HG03039 (cell line): ENCODE data around the gene SH3PXD2A.

Experiments used
- ATAC-seq: cut with Tn5 transposase; IDR thresholded peaks from one replicate; pipeline ENCODE4 v1.9.1; 2021; ENCODE audit warnings: mild to moderate bottlenecking, moderate library complexity; ENCODE audit not compliant: unreplicated experiment

Gene SH3PXD2A

DNA sequence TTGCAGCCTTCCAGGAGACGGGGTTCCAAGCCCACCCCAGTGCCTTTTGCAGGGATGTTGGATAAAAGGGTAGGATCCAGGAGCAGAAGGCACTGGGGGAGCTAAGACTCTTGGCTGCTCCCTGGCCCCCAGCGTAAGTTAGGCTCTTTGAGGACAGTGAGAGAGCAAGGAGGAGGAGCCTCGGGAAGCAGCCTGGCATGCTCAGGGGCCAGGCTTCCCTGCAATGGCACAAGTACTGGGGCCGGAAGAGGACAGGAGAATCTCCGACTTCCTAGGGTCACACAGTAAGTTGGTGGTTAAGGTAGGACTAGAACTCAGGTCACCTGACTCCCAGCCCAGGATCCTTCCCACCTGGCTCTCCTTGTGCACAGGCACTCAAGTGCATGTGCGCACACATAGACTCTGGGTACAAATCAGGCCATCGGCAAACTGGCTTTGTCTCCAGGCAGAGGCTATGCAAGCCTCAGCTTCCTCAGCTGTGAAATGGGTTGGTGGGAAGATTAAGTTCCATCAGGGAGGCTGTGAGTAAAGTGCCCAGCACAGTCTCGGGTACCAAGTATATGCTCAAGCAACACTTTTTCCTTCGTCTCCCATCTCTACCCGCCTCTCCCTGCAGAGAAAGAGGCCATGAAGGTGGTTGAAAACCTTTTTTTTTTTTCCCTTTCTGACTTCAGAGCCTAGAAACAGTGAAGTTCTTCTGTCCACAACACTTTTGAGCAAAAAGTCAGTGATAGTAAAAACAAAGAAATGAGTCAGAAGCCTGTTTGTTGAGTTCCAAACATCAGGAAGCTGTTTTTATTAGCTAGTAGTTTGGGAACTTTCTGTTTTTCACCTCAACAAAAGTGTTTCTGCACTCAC, 282.8 kb downstream of the SH3PXD2A start:
- ATAC-seq = no peak

- ATAC-seq = no peak
Observed at GRCh38 chr10:103571656-103571975, 283.8 kb downstream of the SH3PXD2A start.

DNA sequence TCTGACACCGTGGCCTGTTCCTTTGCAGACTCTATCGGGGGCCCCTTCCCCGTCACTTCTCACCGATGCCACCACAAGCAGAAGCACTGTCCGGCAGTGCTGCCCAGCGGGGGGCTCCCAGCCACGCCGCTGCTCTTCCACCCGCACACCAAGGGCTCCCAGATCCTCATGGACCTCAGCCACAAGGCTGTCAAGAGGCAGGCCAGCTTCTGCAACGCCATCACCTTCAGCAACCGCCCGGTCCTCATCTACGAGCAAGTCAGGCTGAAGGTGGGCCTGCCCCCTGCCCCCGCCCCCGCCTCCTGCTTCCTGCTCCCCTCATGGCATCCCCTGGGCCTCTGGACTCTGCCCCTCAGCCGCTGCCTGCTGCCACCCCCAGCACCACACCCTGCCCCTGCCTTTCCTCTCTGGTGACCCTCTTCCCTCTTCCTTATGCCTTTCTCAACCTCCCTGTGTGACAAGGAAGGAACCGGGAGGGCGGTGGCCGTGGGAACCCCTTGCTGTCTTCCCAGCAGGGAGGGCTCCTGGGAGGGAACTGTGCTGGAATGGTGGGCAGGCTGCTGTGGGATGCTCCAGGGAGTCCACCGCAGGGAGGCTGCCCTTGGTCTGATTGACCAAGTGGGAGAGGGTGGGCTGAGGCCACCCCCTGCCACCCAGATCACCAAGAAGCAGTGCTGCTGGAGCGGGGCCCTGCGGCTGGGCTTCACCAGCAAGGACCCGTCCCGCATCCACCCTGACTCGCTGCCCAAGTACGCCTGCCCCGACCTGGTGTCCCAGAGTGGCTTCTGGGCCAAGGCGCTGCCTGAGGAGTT, 284.3 kb downstream of the SH3PXD2A start:
- no peak for ATAC-seq

- no peak for ATAC-seq
Observed at GRCh38 chr10:103569896-103570295, 285.5 kb downstream of the SH3PXD2A start.

DNA sequence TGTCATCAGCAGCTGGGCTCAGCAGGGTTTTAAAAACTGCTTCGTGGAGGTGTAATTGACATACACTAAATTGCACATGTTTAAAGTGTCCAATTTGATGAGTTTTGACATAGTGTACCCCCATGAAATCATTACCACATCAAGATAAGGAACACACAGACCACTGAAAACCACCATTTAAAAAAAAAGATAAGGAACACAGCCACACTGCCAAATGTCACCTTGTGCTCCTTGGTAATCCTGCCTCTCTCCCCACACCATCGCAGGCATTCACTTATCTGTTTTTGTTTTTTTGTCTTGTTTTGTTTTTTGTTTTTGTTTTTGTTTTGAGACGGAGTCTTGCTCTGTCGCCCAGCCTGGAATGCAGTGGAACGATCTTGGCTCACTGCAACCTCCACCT, 286.9 kb downstream of the SH3PXD2A start:
- ATAC-seq = no peak

DNA sequence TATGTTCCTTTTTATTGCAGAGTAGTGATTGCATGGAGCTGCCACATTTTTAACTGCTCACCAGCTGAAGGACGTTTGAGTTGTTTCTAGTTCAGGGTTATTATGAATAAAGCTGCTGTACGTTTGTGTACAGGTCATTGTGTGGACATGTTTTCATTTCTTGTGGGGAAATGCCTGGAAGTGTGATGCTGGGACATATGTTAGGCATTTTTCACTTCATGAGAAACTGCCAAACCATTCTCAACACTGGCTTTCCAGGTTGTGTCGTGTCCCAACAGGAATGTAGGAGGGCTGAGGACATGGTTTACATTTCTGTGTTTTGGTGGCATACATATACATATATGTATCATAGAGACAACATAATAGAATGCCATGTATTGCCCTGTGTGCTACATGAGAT, 288.8 kb downstream of the SH3PXD2A start:
- no peak for ATAC-seq

- no peak for ATAC-seq
Observed at GRCh38 chr10:103564776-103565520, 290.4 kb downstream of the SH3PXD2A start.

DNA sequence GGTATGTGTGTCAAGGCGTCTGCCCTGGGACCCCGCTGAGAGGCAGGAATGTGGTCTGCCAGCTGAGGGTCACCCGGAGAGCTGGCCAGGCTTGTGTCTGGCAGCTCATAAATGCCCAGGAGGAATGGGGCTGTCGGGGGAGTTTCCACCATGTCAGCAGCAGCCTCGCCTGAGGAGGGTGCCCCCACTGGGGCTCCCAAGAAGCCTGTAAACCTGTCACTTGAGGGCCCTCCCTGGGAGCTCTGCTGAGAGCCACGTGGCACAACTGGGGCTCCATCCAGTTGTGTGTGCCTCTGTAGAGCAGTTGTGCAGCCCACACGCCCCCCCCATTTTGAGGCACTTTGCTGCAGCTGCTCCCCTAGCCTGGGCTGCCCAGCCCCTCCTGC, 291.3 kb downstream of the SH3PXD2A start:
- no peak for ATAC-seq

- ATAC-seq = no peak
Observed at GRCh38 chr10:103563231-103564115, 291.9 kb downstream of the SH3PXD2A start.

- no peak for ATAC-seq
Observed at GRCh38 chr10:103562383-103562782, 293.0 kb downstream of the SH3PXD2A start.

DNA sequence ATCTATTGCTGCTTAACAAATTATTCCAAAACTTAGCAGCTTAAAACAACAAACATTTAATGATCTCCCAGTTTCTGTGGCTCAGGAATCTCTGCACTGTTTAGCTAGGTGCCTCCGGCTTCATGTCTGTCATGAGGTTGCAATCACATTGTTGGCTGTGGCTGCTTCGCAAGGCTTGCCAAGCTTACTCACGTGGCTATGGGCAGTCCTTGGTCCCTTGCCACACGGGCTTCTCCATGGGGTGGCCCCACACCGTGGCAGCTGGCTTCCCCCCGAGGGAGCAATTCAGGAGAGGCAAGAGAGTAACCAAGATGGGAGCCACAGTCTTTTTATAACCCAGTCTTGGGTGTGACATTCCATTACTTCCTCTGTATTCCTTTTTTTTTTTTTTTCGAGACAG, 294.5 kb downstream of the SH3PXD2A start:
- no peak for ATAC-seq

- ATAC-seq = no peak
Observed at GRCh38 chr10:103559776-103560175, 295.6 kb downstream of the SH3PXD2A start.

DNA sequence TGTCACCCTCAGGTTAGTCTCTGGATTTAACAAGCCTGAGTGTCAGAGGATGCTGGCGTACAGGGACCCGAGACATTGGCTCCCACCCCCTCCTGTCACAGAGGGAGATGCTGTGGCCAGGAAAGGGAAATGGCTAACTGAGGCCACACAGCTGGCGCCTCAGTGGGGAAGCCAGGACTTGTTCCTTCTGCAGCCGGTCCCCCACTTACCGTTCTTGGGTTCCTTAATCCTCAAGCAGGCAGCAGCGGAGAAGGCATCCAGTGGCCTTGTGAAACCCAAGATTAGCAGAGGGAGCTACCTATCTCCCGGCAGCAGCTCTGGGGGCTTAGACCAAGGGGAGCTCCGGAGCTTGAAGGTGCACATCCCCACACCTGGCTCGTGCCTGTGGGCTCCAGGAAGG, 296.5 kb downstream of the SH3PXD2A start:
- no peak for ATAC-seq

DNA sequence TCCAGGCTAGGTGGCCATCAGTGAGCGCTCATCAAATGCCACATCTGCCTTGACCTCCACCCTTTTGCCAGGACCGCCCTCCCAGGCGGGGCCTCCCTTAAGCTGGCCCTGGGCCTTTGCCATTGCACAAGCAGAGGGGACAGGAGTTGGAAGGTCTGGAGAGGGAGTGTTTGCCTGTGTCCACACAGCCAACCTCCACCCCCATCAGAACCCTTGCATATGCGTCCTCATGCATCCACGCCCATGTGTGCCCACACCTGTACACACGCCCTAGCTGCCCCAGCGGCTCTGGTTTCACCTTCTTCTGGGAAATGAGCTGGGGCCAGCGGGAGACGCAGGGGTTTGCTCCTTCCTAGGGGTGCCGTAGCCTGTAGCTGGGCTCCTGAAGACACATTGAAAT, 297.9 kb downstream of the SH3PXD2A start:
- no peak for ATAC-seq

DNA sequence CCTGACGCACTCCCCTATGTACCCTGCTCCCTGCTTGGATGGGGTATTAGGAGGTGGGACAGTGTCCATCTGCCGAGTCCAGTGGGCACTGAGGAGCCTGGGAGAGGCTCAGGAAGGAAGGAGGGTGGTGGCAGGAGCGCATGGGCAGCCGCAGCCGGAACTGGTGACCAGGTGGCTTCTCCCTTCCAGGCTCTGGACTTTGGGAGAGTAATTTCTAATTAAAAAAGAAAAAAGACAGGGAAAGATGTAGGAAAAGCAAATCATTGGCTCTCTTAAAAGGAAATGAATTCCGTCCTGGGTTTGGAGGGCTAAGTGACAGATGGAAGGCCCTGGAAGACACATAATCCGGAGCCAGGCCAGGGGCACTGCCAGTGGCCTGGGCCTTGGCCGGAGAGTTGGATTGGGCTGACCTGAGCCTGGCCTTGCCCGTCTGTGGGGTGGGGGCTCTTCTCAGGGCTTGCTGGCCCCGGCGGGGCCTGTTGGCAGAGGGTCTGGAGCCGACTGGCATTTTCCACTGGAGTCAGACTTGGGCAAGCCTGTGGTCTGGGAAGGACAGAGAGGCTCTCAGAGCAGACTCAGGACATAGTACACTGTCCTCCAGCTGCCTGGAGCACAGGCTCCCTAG, 298.9 kb downstream of the SH3PXD2A start:
- no peak for ATAC-seq

DNA sequence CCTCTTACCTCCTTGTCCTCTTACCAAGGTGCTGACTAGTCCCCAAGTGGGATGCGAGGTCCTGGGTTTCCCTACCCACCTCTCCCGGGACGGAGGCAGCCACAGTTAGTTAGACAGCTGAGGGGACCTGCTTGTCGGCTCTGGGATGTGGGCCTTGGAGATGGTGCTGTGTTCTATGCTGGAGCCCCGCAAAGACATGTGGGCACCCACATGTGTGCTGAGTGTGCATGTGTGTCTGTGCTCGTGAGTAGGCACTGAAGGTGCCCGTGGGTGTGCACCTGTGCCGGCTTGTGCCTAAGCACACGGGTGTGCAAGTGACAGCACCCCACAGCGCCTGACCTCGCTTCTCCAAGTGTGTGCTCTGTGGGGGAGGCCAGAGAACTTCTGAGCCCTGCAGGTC, 299.7 kb downstream of the SH3PXD2A start:
- no peak for ATAC-seq

GRCh38 chr10:103555325-103555649, 300.1 kb downstream of the SH3PXD2A start:
- ATAC-seq = no peak

GRCh38 chr10:103554488-103555324, 300.7 kb downstream of the SH3PXD2A start:
- no peak for ATAC-seq

DNA sequence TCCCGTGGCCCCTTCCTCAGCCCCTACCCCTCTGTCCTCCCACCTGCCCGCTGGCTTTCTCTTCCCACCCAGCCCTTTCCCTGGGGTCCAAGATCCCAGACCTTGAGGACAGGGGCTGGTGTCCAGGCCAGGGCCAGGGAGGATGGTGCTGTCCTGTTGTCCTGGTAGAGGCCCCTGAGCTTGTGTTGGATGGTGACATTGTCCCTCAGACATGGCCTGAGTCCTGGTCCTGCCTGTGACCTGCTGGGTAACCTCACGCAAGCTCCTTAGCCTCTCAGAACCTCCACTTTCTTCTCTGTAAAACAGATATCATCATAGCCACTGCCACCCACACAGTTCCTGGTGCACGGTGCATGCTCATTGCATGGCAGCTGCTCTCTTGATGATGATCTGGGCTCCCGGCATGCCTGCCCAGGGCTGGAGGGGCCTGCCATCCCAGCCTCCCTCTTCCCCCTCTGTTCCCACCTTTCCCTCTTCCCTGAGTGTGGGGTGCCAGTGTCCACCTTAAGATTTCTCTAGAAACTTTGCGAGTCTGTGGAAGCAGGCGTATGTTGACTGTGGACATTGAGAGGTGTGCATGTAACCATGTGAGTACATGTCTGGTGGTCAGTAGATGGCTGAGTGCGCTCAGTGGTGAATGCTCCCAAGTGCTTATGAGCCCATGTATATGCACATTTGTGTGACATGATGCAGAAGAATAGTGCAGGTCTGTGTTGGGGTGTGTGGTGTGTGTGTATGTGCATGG, 301.5 kb downstream of the SH3PXD2A start:
- ATAC-seq = no peak
